Sigmoid colon (tissue), 3 donors: ENCODE data around the gene APH1A.

Experiments used
- POLR2A ChIP-seq, 2 donors: fragments of 450-650 bp; IDR thresholded peaks; one replicate each; pipeline ENCODE4 v1.6.1; 2016; ENCODE audit warnings: antibody characterized with exemption in 2 of 2, mild to moderate bottlenecking in 2 of 2, moderate library complexity in 2 of 2
- TF ChIP-seq, protein P1 (sequence below), 4 experiments: fragments of 450-650 bp in 3 of 4; fragments of 200-600 bp in 1 of 4; IDR thresholded peaks; one replicate each; pipeline ENCODE4 v1.5.1; 2016 to 2019; ENCODE audit warnings: antibody characterized with exemption in 4 of 4, mild to moderate bottlenecking in 3 of 4, moderate library complexity in 2 of 4

DNA sequence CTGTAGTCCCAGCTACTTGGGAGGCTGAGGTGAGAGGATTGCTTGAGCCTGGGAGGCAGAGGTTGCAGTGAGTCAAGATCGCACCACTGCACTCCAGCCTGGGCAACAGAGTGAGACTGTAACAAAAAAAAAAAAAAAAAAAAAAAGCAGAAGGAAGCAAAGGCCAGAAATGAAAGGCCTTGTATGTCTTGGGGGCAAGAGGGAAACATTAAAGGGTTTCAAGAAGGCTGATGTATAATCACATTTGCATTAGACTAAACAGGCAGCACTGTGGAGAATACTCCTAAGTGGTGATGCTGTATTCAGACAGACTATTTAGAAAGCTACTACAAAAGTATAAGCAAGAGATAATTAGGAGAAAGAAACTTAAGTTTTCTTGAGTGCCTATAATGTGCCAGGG is 43.3 kb downstream of the APH1A start:
- TF ChIP-seq, protein P1, sequence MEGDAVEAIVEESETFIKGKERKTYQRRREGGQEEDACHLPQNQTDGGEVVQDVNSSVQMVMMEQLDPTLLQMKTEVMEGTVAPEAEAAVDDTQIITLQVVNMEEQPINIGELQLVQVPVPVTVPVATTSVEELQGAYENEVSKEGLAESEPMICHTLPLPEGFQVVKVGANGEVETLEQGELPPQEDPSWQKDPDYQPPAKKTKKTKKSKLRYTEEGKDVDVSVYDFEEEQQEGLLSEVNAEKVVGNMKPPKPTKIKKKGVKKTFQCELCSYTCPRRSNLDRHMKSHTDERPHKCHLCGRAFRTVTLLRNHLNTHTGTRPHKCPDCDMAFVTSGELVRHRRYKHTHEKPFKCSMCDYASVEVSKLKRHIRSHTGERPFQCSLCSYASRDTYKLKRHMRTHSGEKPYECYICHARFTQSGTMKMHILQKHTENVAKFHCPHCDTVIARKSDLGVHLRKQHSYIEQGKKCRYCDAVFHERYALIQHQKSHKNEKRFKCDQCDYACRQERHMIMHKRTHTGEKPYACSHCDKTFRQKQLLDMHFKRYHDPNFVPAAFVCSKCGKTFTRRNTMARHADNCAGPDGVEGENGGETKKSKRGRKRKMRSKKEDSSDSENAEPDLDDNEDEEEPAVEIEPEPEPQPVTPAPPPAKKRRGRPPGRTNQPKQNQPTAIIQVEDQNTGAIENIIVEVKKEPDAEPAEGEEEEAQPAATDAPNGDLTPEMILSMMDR (IDR thresholded peaks at IDR 0.05): no peak
- no peak for TF ChIP-seq POLR2A (IDR thresholded peaks at IDR 0.05)
